ENCODE measurements around the gene ARAF.

GRCh38 chrX:47539860-47540259, 21.1 kb upstream of the ARAF start:
- TF ChIP-seq CTCF (IDR thresholded peaks at IDR 0.05; ENCODE audit: low read length) = no peak
- no peak for TF ChIP-seq EZH2 (optimal IDR thresholded peaks at IDR 0.05; ENCODE audit: low read depth, low read length)
- no peak for TF ChIP-seq EZH2phosphoT487 (IDR thresholded peaks at IDR 0.05; ENCODE audit: low read length)

Data from MM.1S (cell line).